Loucy (cell line): ENCODE measurements around the gene CDKN2B-AS1.

Experiments
- H2AFZ ChIP-seq: fragments of 200-600 bp; sonication (generic); 2 replicates; pipeline ENCODE4 v1.6.0; 2016; ENCODE audit warnings: antibody characterized with exemption, mild to moderate bottlenecking, low read length, moderate library complexity
- H3F3A ChIP-seq: fragments of 200-600 bp; 2 replicates; pipeline ENCODE4 v1.6.0; 2016; ENCODE audit warnings: antibody characterized with exemption, low read depth, mild to moderate bottlenecking
- H3K27me3 ChIP-seq: fragments of 200-600 bp; sonication (generic); 2 replicates; pipeline ENCODE4 v1.6.1; 2014; ENCODE audit warnings: low read length, mild to moderate bottlenecking; ENCODE audit not compliant: insufficient read depth, poor library complexity, severe bottlenecking
- H3K36me3 ChIP-seq: fragments of 200-600 bp; sonication (generic); 2 replicates; pipeline ENCODE4 v1.6.1; 2016; ENCODE audit warnings: low read length; ENCODE audit not compliant: insufficient read depth
- H3K4me1 ChIP-seq: fragments of 200-600 bp; sonication (generic); 2 replicates; pipeline ENCODE4 v1.5.1; 2014; ENCODE audit warnings: low read length, mild to moderate bottlenecking; ENCODE audit not compliant: insufficient read depth, poor library complexity, severe bottlenecking
- H3K4me2 ChIP-seq: fragments of 200-600 bp; sonication (generic); 2 replicates; pipeline ENCODE4 v1.6.0; 2014; ENCODE audit warnings: antibody characterized with exemption, low read length, low read depth, mild to moderate bottlenecking; ENCODE audit not compliant: poor library complexity, severe bottlenecking
- H3K4me3 ChIP-seq: fragments of 200-600 bp; sonication (generic); 2 replicates; pipeline ENCODE4 v1.5.1; 2014; ENCODE audit warnings: low read length, mild to moderate bottlenecking, mixed read lengths; ENCODE audit not compliant: poor library complexity, severe bottlenecking
- H3K79me2 ChIP-seq: fragments of 200-600 bp; sonication (generic); 2 replicates; pipeline ENCODE4 v1.6.1; 2014; ENCODE audit warnings: low read length; ENCODE audit not compliant: insufficient read depth
- H3K9ac ChIP-seq: fragments of 200-600 bp; sonication (generic); 2 replicates; pipeline ENCODE4 v1.6.0; 2014; ENCODE audit warnings: mild to moderate bottlenecking, low read depth, low read length, moderate library complexity; ENCODE audit not compliant: poor library complexity, severe bottlenecking
- H3K9me2 ChIP-seq: fragments of 200-600 bp; sonication (generic); replicated peaks from 2 replicates; pipeline ENCODE4 v1.6.1; 2016; ENCODE audit warnings: low read depth, low read length, mixed read lengths
- H3K9me3 ChIP-seq: fragments of 200-600 bp; sonication (generic); 2 replicates; pipeline ENCODE4 v1.6.1; 2014; ENCODE audit warnings: mild to moderate bottlenecking, antibody characterized with exemption, low read length, low read depth; ENCODE audit not compliant: insufficient read depth
- H4K20me1 ChIP-seq: fragments of 200-600 bp; sonication (generic); 2 replicates; pipeline ENCODE4 v1.6.0; 2014; ENCODE audit warnings: antibody characterized with exemption, low read length, mild to moderate bottlenecking; ENCODE audit not compliant: insufficient read depth, poor library complexity, severe bottlenecking
- CTCF ChIP-seq: fragments of 200-600 bp; sonication (generic); conservative IDR thresholded peaks from 2 replicates; pipeline ENCODE4 v1.5.1; 2014; ENCODE audit warnings: mild to moderate bottlenecking, antibody characterized with exemption, low read length
- EZH2phosphoT487 ChIP-seq: fragments of 200-600 bp; IDR thresholded peaks from 2 replicates; pipeline ENCODE4 v1.6.1; 2018; ENCODE audit warnings: antibody characterized with exemption, mild to moderate bottlenecking, moderate library complexity, borderline replicate concordance

Gene CDKN2B-AS1

GRCh38 chr9:22078081-22078480 lies 83.5 kb downstream of the CDKN2B-AS1 start:
- no peak overlapping the region for H3K4me3 ChIP-seq
- no peak overlapping the region for H3K4me2 ChIP-seq
- peaks cover 10% of the 10 kb centered on the region for H3K4me1 ChIP-seq
- H4K20me1 ChIP-seq, result no peaks in the 10 kb centered on the region
- H3K9me2 ChIP-seq, result no peaks in the 10 kb centered on the region
- H3F3A ChIP-seq, result no peaks in the 10 kb centered on the region
- no peaks in the 10 kb centered on the region for H3K27me3 ChIP-seq
- H3K36me3 ChIP-seq, result no peaks in the 10 kb centered on the region
- H2AFZ ChIP-seq, result no peak overlapping the region
- no peak for TF ChIP-seq CTCF
- no peak for TF ChIP-seq EZH2phosphoT487
- H3K9me3 ChIP-seq, result no peaks in the 10 kb centered on the region
- no peaks in the 10 kb centered on the region for H3K79me2 ChIP-seq
- no peak overlapping the region for H3K9ac ChIP-seq

- Histone ChIP-seq H3F3A (no peaks in the 10 kb centered on the region), H3K4me3 (no peak overlapping the region), H3K4me2 (no peak overlapping the region), H3K9me2 (no peaks in the 10 kb centered on the region), H2AFZ (no peak overlapping the region), H3K9me3 (no peaks in the 10 kb centered on the region), H3K4me1 (peaks cover 12% of the 10 kb centered on the region), H3K36me3 (no peaks in the 10 kb centered on the region), H3K79me2 (no peaks in the 10 kb centered on the region), H3K27me3 (no peaks in the 10 kb centered on the region), H3K9ac (no peak overlapping the region), H4K20me1 (no peaks in the 10 kb centered on the region)
- TF ChIP-seq EZH2phosphoT487, result no peak
- TF ChIP-seq CTCF, result no peak
These were observed 85.3 kb downstream of the CDKN2B-AS1 start for GRCh38 chr9:22079873-22080341.

GRCh38 chr9:22084336-22085035 lies 89.9 kb downstream of the CDKN2B-AS1 start:
- Histone ChIP-seq H3K27me3 (no peaks in the 10 kb centered on the region), H3K79me2 (no peaks in the 10 kb centered on the region), H3K9ac (no peak overlapping the region), H3K4me1 (peaks cover 4% of the 10 kb centered on the region), H3K4me3 (no peak overlapping the region), H2AFZ (no peak overlapping the region), H4K20me1 (no peaks in the 10 kb centered on the region), H3K4me2 (no peak overlapping the region), H3K9me2 (no peaks in the 10 kb centered on the region), H3F3A (no peaks in the 10 kb centered on the region), H3K9me3 (no peaks in the 10 kb centered on the region), H3K36me3 (no peaks in the 10 kb centered on the region)
- TF ChIP-seq EZH2phosphoT487, result no peak
- TF ChIP-seq CTCF, result no peak
